AML-193 (cell line): ENCODE data around the gene IQSEC1.
A peak's percentile ranks its signal among the peaks of the same experiment; 100 is the strongest.

Source experiments
- DNase-seq, 2 experiments: peaks; one replicate each; lab custom pipeline; 2025; lab: John Stamatoyannopoulos, UW

IQSEC1 gene

GRCh38 chr3:12999147-13000140 is 73.8 kb downstream of the IQSEC1 start:
- DNase-seq, result peak; percentile 99

DNA sequence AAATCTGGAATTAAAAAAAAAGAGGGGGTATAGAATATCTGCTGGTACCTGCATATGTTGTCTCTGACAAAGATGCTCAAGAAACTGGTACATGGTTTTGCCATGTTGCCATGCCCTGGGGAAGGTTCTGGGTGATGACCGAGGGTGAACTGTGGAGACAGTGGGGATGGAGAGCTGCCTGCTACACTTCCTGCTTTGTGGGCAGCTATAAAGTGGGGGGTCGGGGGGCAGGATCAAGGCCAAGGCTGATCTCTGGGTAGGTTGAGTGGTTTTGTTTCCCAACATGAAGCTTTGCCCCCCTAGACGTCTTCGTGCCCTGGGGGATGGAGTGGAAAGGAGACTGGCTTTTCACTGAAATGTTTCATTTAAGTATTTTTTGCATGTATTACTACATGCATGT is 74.6 kb downstream of the IQSEC1 start:
- no peak for DNase-seq

DNA sequence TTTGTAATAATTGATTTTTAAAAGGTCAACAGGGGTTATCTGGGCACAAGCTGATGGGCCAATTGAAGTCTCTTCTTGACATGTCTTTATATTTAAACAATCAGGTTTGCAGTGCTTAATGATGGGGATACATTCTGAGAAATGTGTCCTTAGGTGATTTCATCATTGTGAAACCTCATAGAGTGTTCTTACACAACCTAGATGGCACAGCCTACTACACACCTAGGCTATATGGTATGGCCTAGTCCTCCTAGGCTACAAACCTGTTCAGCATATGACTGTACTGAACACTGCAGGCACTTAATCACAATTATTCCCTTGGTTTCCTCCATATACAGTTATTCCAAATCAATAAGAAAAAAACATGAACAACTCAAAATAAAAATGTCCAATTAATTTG is 75.8 kb downstream of the IQSEC1 start:
- no peak for DNase-seq

- DNase-seq, result no peak
Observed at GRCh38 chr3:12996181-12996506, 77.1 kb downstream of the IQSEC1 start.

GRCh38 chr3:12995389-12996180 is 77.6 kb downstream of the IQSEC1 start:
- DNase-seq, result peak; percentile 17 to 43

- DNase-seq, result peak; percentile 74 to 80
Observed at GRCh38 chr3:12994607-12995388, 78.4 kb downstream of the IQSEC1 start.

DNA sequence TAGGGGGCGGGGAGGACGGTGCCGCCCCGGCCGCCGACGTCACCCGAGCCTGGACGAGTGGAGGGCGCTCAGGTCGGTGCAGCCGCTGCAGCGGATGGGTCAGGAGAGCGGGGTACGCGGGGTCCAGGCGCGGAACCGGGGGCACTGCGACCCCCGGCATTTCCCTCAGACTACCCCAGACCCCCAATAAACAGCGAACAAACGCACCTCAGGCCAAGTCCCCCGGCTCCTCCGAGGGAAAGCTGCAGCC is 78.9 kb downstream of the IQSEC1 start:
- no peak for DNase-seq

DNA sequence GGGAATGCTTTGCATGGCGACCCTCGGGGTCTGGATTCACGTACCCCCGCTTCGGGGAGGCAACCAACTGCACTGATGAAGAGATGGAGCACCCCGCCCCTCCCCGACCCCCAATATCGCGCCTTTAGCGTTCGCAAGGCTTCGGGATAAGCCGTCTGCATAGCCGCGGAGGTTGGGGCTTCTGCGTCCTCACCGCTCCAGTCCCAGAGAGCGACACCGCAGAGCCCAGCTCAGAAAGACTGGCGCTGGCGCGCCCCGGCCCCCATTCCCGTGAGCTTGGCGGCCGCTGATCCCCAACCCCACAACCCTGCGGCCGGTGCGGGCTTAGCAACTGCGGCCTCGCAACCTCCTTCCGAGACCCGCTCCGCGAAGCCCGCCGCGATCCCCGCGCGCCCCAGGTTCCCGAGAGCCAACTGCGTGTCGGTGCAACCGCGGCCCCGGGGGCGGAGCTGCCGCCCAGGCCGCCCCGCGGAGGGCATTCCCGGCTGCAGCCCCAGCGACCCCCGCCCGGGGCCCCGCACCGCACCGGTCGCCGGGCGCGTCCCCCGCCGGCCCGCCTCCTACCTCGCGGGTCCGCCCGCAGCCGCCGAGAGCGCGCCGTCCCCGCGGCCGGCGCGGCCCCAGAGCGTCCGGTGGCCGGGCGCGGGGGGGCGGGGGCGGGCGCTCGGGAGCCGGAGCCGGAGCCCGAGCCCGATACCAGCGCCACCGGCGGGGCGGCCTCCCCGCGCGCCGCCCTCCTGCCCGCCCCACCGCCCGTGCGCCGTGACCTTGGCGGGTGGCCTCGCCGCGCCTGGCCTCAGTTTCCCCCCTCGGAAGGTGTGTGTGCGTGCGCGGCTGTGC is 79.5 kb downstream of the IQSEC1 start:
- no peak for DNase-seq

GRCh38 chr3:12992629-12993516 is 80.4 kb downstream of the IQSEC1 start:
- no peak for DNase-seq

DNA sequence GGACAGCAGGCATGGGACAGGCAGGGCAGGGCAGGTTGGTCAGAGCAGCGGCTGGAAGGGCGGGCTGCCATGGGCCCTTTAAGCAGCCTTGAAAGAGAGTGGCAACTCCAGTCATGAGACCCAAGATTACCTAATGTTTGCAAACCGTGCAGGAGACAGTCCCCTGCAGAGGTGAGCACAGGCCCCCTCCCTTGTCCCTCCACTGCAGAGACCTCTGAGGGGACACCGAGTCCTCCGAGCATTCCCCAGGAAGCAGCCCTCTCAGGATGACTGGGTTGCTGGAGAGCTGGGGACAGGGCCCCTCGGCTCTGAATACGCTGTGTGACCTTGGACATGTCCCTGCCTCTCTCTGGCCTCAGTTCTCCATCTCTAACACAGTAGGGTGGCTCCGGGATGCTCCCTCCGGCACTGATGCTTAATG is 81.4 kb downstream of the IQSEC1 start:
- DNase-seq, result no peak

- no peak for DNase-seq
Observed at GRCh38 chr3:12991481-12991837, 81.8 kb downstream of the IQSEC1 start.

- no peak for DNase-seq
Observed at GRCh38 chr3:12990781-12991480, 82.3 kb downstream of the IQSEC1 start.

GRCh38 chr3:12990306-12990705 is 82.9 kb downstream of the IQSEC1 start:
- no peak for DNase-seq

DNA sequence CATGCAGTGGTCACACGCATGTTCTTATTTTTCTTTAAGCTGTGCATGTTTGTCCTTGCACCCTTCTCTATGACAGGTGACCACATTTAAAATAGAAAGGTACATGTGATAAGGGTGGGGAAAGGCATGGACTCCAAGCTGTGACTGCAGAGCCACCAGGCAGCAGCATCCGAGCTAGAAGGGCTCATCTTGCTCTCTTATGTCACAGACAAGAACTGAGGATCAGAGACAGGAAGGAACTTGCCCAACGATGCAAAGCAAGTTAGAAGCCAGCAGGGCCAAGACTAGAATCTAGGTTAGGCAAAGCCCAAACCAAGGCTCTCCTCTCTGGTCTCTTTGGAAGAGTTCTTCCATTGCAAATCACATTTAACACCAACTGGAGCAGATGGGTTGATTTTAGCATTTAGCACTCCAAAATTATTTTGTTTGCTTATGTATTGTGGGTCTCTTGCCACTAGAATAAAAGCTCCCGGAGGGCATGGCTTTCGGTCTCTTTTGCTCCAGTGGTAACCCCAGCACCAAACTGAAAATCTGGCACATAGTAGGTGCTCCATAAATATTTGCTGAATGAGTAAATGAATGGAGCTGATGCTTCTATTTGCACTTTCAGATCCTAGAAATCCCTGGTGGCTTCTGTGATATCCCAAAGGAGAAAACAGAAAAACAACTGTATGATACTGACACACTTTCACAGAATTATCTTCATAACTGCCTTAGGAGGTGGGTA is 84.3 kb downstream of the IQSEC1 start:
- DNase-seq, result no peak

- no peak for DNase-seq
Observed at GRCh38 chr3:12987602-12988001, 85.6 kb downstream of the IQSEC1 start.

DNA sequence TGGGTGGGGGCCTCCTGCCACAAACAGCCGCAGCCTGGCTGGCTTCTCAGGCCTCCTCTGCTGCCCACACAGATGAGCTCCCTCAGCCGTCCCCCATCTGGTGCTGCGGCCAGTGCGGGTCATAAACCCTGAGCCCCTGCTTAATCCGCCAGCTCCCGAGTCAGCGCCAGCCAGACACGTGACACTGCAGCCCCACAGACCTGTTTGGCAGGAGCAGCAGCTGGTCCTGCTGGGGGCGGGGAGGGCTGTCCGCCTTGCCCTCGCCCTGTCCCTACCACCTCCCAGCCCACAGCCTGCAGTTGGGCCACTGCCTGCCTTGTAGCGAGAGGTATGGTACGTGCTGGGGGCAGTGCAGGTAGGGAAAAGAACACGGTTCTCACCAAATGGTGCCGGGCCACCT is 86.2 kb downstream of the IQSEC1 start:
- no peak for DNase-seq

DNA sequence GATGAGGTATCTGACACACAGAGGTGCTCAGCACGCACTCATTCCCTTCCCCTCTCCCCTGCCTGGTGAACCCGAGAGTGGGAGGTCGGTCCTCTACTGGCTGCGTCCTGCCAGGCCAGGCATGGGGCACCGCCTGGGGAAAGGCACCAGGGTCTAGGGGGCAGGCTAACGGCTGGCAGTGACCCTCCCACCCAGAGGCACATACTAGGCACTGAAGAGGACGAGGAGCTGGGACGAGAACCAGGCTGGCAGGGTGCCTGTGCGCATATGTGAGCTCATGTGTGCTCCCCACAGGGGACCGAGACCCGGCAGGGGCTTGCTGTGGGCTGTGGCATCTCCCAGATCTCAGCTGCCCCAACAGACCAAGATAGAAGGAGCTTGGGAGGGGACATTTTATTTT is 86.7 kb downstream of the IQSEC1 start:
- no peak for DNase-seq

DNA sequence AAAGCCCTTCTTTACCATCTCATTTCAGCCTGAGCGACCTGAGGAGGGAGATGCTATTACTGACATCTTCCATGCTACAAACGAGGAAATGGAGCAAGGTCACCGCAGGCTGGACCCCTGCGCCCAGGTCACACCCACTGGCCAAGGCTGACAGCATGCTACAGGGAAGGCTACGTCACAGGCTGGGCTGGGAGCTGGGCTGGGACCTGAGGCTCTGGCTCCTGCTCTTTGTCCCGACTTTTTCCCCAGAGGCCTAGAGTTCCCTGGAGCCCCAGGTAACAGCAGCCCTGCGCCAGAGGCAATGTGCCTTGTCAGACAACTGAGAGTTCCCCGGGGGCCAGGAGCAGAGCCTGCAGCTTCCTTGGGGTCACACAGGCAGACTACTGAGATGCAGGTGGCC is 87.2 kb downstream of the IQSEC1 start:
- DNase-seq, result no peak

DNA sequence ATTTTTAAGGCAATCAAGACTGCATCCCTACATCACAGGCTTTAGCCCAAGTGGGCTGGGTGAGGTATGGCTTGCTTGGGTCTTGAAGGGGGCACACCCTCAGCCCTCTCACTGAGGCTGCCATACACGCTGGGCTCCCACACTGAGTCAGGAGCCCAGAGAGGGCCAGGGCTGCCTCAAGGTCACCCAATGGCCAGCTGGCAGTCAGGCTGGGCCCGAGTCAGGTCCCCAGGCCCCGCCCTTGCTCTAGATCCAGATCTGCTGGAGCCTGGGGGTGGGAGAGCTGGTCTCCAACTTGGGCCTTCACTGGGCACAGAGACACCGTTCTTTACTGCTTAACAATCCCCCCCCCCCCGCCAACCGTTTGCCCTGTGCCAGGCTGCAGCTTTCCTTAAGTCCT is 88.1 kb downstream of the IQSEC1 start:
- DNase-seq, result no peak
